Tibial nerve (tissue), 3 donors: ENCODE measurements around the gene GNAI3.

ENCODE experiments used
- CTCF ChIP-seq, 5 experiments: fragments of 200-600 bp in 3 of 5; fragments of 450-650 bp in 2 of 5; sonication (generic) in 3 of 5; IDR thresholded peaks; one replicate each; pipeline ENCODE4 v1.5.1; 2016 to 2019; ENCODE audit warnings: antibody characterized with exemption in 5 of 5, mild to moderate bottlenecking in 3 of 5, moderate library complexity in 2 of 5
- POLR2A ChIP-seq, 2 donors: fragments of 450-650 bp; IDR thresholded peaks; one replicate each; pipeline ENCODE4 v1.6.1; 2017; ENCODE audit warnings: antibody characterized with exemption in 2 of 2, mild to moderate bottlenecking in 2 of 2, moderate library complexity in 2 of 2

- TF ChIP-seq POLR2A (IDR thresholded peaks at IDR 0.05): no peak
- no peak for TF ChIP-seq CTCF (IDR thresholded peaks at IDR 0.05)
These were observed 94.2 kb downstream of the GNAI3 start for GRCh38 chr1:109642626-109643025.
